Neural cell (in vitro differentiated cells): ENCODE results near the gene PACC1. TPM values are rescaled to one million over a fixed set of nuclear protein-coding genes. Genes with fewer than 3 reads are reported as not detected.

Experiments
- H2AFZ ChIP-seq: fragments of 200-600, 300-800 bp; sonication (generic), shearing (Covaris generic); 2 replicates; pipeline ENCODE4 v1.6.0; 2014; ENCODE audit warnings: low read depth, mild to moderate bottlenecking, antibody characterized with exemption, low read length, moderate library complexity
- H3F3A ChIP-seq: fragments of 200-600 bp; shearing (Covaris generic); 2 replicates; pipeline ENCODE4 v1.6.1; 2016; ENCODE audit warnings: mild to moderate bottlenecking, moderate library complexity, mixed read lengths, antibody characterized with exemption, low read length; ENCODE audit not compliant: insufficient read depth, poor library complexity, severe bottlenecking
- H3K27ac ChIP-seq: fragments of 200-600, 300-800 bp; sonication (generic), shearing (Covaris generic); 2 replicates; pipeline ENCODE4 v1.5.1; 2014; ENCODE audit warnings: mild to moderate bottlenecking, low read length, moderate library complexity
- H3K27me3 ChIP-seq: fragments of 300-800, 200-600 bp; sonication (generic), shearing (Covaris generic); 2 replicates; pipeline ENCODE4 v1.6.0; 2014; ENCODE audit warnings: mild to moderate bottlenecking, low read depth, low read length, moderate library complexity; ENCODE audit not compliant: insufficient read depth
- H3K36me3 ChIP-seq: fragments of 300-800, 200-600 bp; sonication (generic), shearing (Covaris generic); 2 replicates; pipeline ENCODE4 v1.5.1; 2014; ENCODE audit warnings: mild to moderate bottlenecking, antibody characterized with exemption, low read length, moderate library complexity; ENCODE audit not compliant: insufficient read depth
- H3K4me2 ChIP-seq: fragments of 300-800, 200-600 bp; sonication (generic), shearing (Covaris generic); 2 replicates; pipeline ENCODE4 v1.6.0; 2014; ENCODE audit warnings: mild to moderate bottlenecking, low read length
- H3K4me3 ChIP-seq: fragments of 300-800, 200-600 bp; sonication (generic), shearing (Covaris generic); 2 replicates; pipeline ENCODE4 v1.5.1; 2014; ENCODE audit warnings: mild to moderate bottlenecking, low read length, moderate library complexity
- H3K79me2 ChIP-seq: fragments of 200-600 bp; shearing (Covaris generic); replicated peaks from 2 replicates; pipeline ENCODE4 v1.6.0; 2014; ENCODE audit warnings: mild to moderate bottlenecking, low read length, moderate library complexity; ENCODE audit not compliant: insufficient read depth
- H3K9ac ChIP-seq: fragments of 300-800, 200-600 bp; sonication (generic), shearing (Covaris generic); 2 replicates; pipeline ENCODE4 v1.6.1; 2016; ENCODE audit warnings: mild to moderate bottlenecking, low read length, mixed read lengths
- H3K9me2 ChIP-seq: fragments of 200-600 bp; shearing (Covaris generic); 2 replicates; pipeline ENCODE4 v1.6.1; 2016; ENCODE audit warnings: mild to moderate bottlenecking, low read length, mixed read lengths; ENCODE audit not compliant: insufficient read depth
- H3K9me3 ChIP-seq: fragments of 200-600, 300-800 bp; sonication (generic), shearing (Covaris generic); 2 replicates; pipeline ENCODE4 v1.6.1; 2016; ENCODE audit warnings: mild to moderate bottlenecking, mixed run types, low read length, moderate library complexity, mixed read lengths
- H4K20me1 ChIP-seq: fragments of 200-600 bp; shearing (Covaris generic); 2 replicates; pipeline ENCODE4 v1.6.1; 2016; ENCODE audit warnings: mild to moderate bottlenecking, mixed run types; ENCODE audit not compliant: insufficient read depth
- CTCF ChIP-seq: fragments of 450-650 bp; IDR thresholded peaks from 2 replicates; pipeline ENCODE4 v1.5.1; 2014; ENCODE audit warnings: antibody characterized with exemption, mild to moderate bottlenecking, moderate library complexity; ENCODE audit not compliant: poor library complexity, severe bottlenecking
- EP300 ChIP-seq: fragments of 450-650 bp; conservative IDR thresholded peaks from 2 replicates; pipeline ENCODE4 v1.6.1; 2014; ENCODE audit warnings: antibody characterized with exemption, mild to moderate bottlenecking, moderate library complexity; ENCODE audit not compliant: poor library complexity, severe bottlenecking
- EZH2 ChIP-seq: fragments of 200-600, 300-800 bp; shearing (Covaris generic), sonication (generic); IDR thresholded peaks from 2 replicates; pipeline ENCODE4 v1.6.1; 2014; ENCODE audit warnings: antibody characterized with exemption, low read length, borderline replicate concordance, mild to moderate bottlenecking; ENCODE audit not compliant: insufficient read depth, poor library complexity, severe bottlenecking
- MXI1 ChIP-seq: fragments of 450-650 bp; conservative IDR thresholded peaks from 2 replicates; pipeline ENCODE4 v1.6.1; 2014; ENCODE audit warnings: antibody characterized with exemption, mild to moderate bottlenecking; ENCODE audit not compliant: poor library complexity, severe bottlenecking
- POLR2AphosphoS5 ChIP-seq: IDR thresholded peaks from 2 replicates; pipeline ENCODE4 v1.6.1; 2012
- RAD21 ChIP-seq: fragments of 450-650 bp; conservative IDR thresholded peaks from 2 replicates; pipeline ENCODE4 v1.6.1; 2014; ENCODE audit warnings: antibody characterized with exemption, mild to moderate bottlenecking, moderate library complexity
- REST ChIP-seq: IDR thresholded peaks from 2 replicates; pipeline ENCODE4 v1.6.1; 2012; ENCODE audit warnings: borderline replicate concordance
- SMC3 ChIP-seq: fragments of 450-650 bp; conservative IDR thresholded peaks from 2 replicates; pipeline ENCODE4 v1.6.1; 2014; ENCODE audit warnings: antibody characterized with exemption, mild to moderate bottlenecking, moderate library complexity; ENCODE audit not compliant: poor library complexity
- TAF1 ChIP-seq: IDR thresholded peaks from 2 replicates; pipeline ENCODE4 v1.6.1; 2012; ENCODE audit warnings: low read depth
- polyA plus RNA-seq: library from polyadenylated mRNA; depleted of rRNA; stranded (reverse); fragments of >200 nt; gene quantifications from 2 replicates; pipeline ENCODE4 v1.2.3, GENCODE V29; 2014

PACC1 gene
- polyA plus RNA-seq, 1 donor from 2014 or later: 33.3 TPM

- Histone ChIP-seq H3K36me3 (no peaks in the 10 kb centered on the region), H2AFZ (no peak overlapping the region), H3K4me3 (no peak overlapping the region), H3K9me2 (no peaks in the 10 kb centered on the region), H3K27me3 (no peaks in the 10 kb centered on the region), H4K20me1 (no peaks in the 10 kb centered on the region), H3K79me2 (no peaks in the 10 kb centered on the region), H3K27ac (no peak overlapping the region), H3K4me2 (no peak overlapping the region), H3F3A (no peaks in the 10 kb centered on the region), H3K9me3 (no peaks in the 10 kb centered on the region), H3K9ac (no peak overlapping the region)
- TF ChIP-seq REST (no peak), TAF1 (no peak), SMC3 (no peak), RAD21 (no peak), CTCF (no peak), POLR2AphosphoS5 (no peak), EZH2 (no peak), EP300 (no peak), MXI1 (no peak)
Measured at GRCh38 chr1:212367474-212368072, 47.1 kb downstream of the PACC1 start.

- no peaks in the 10 kb centered on the region for H3K27me3 ChIP-seq
- H4K20me1 ChIP-seq: no peaks in the 10 kb centered on the region
- no peak overlapping the region for H3K9ac ChIP-seq
- H3K79me2 ChIP-seq: no peaks in the 10 kb centered on the region
- no peak overlapping the region for H3K4me3 ChIP-seq
- H2AFZ ChIP-seq: no peak overlapping the region
- TF ChIP-seq REST: no peak
- no peaks in the 10 kb centered on the region for H3K9me3 ChIP-seq
- H3K36me3 ChIP-seq: no peaks in the 10 kb centered on the region
- no peaks in the 10 kb centered on the region for H3F3A ChIP-seq
- H3K9me2 ChIP-seq: no peaks in the 10 kb centered on the region
- H3K4me2 ChIP-seq: no peak overlapping the region
- no peak overlapping the region for H3K27ac ChIP-seq
Measured at GRCh38 chr1:212366901-212367300, 47.8 kb downstream of the PACC1 start.
